Measurements from ENCODE around the gene SLC37A3. TPM values are rescaled to one million over a fixed set of nuclear protein-coding genes. Genes with fewer than 3 reads are reported as not detected.
"Not testable (repeated sequence)": the region's sequence is repeated elsewhere in the genome, so short reads cannot be mapped to it uniquely, and the experiment has no call there.

The SLC37A3 gene
- 45.6 TPM for total RNA-seq
- long read RNA-seq, transcript SLC37A3-201 (15 exons, 3,349 nt) = major isoform, 21 of 60 reads
- long read RNA-seq, transcript SLC37A3-202 (12 exons, 2,955 nt) = minor isoform, 5 of 60 reads
- long read RNA-seq, partial matches to known transcripts = 10 of 60 reads
- long read RNA-seq, other reads (novel, unspliced or antisense) = 24 of 60 reads

GRCh38 chr7:140397784-140398750, at the start of gene SLC37A3:
SLC37A3 (minus strand) TSS chr7:140398530; CDS start chr7:140382526, 16,004 bp downstream.
- peak; percentile 96 for DNase-seq (ENCODE audit: low spot score)

GRCh38 chr7:140447841-140448240, 49.5 kb upstream of the SLC37A3 start:
- DNase-seq (ENCODE audit: low spot score) = no peak

- DNase-seq (ENCODE audit: low spot score) = no peak
Observed at GRCh38 chr7:140446467-140446866, 48.1 kb upstream of the SLC37A3 start.

- no peak for DNase-seq (ENCODE audit: low spot score)
Observed at GRCh38 chr7:140441519-140441918, 43.2 kb upstream of the SLC37A3 start.

GRCh38 chr7:140440593-140440992, 42.3 kb upstream of the SLC37A3 start:
- no peak for DNase-seq (ENCODE audit: low spot score)

- DNase-seq (ENCODE audit: low spot score) = no peak
Observed at GRCh38 chr7:140439359-140439758, 41.0 kb upstream of the SLC37A3 start.

GRCh38 chr7:140435252-140435895, 37.0 kb upstream of the SLC37A3 start:
- DNase-seq (ENCODE audit: low spot score) = no peak

- no peak for DNase-seq (ENCODE audit: low spot score)
Observed at GRCh38 chr7:140433396-140433795, 35.1 kb upstream of the SLC37A3 start.

GRCh38 chr7:140426130-140426529, 27.8 kb upstream of the SLC37A3 start:
- no peak for DNase-seq (ENCODE audit: low spot score)

GRCh38 chr7:140425718-140426117, 27.4 kb upstream of the SLC37A3 start:
- DNase-seq (ENCODE audit: low spot score) = no peak

GRCh38 chr7:140423501-140423900, 25.2 kb upstream of the SLC37A3 start:
- DNase-seq (ENCODE audit: low spot score) = no peak

- no peak for DNase-seq (ENCODE audit: low spot score)
Observed at GRCh38 chr7:140421521-140421920, 23.2 kb upstream of the SLC37A3 start.

GRCh38 chr7:140418653-140419052, 20.3 kb upstream of the SLC37A3 start:
- DNase-seq (ENCODE audit: low spot score) = no peak

GRCh38 chr7:140418156-140418472, 19.8 kb upstream of the SLC37A3 start:
- not testable (repeated sequence) for DNase-seq (ENCODE audit: low spot score)

- DNase-seq (ENCODE audit: low spot score) = no peak
Observed at GRCh38 chr7:140417456-140418155, 19.3 kb upstream of the SLC37A3 start.

- no peak for DNase-seq (ENCODE audit: low spot score)
Observed at GRCh38 chr7:140416560-140416959, 18.2 kb upstream of the SLC37A3 start.

GRCh38 chr7:140415816-140416215, 17.5 kb upstream of the SLC37A3 start:
- DNase-seq (ENCODE audit: low spot score) = not testable (repeated sequence)

- no peak for DNase-seq (ENCODE audit: low spot score)
Observed at GRCh38 chr7:140415361-140415760, 17.0 kb upstream of the SLC37A3 start.

- no peak for DNase-seq (ENCODE audit: low spot score)
Observed at GRCh38 chr7:140404565-140405065, 6.3 kb upstream of the SLC37A3 start.

- no peak for DNase-seq (ENCODE audit: low spot score)
Observed at GRCh38 chr7:140403878-140404564, 5.7 kb upstream of the SLC37A3 start, which contains the start of gene RAB19. RAB19 (plus strand) TSS chr7:140404058; CDS start chr7:140407647, 3,589 bp downstream.

Measured in mesenteric fat pad (tissue), 1 donor.